Fibroblast of lung (primary cell): ENCODE results near the gene TAOK2. TPM values are rescaled to one million over a fixed set of nuclear protein-coding genes. Genes with fewer than 3 reads are reported as not detected.
"Not testable (repeated sequence)": the region's sequence is repeated elsewhere in the genome, so short reads cannot be mapped to it uniquely, and the experiment has no call there.

Source experiments
- DNase-seq, 2 donors: peaks; one replicate each; pipeline versions ENCODE4 v3.0.0 to v3.0.0-alpha.2; 2010; ENCODE audit warnings: low read depth in 2 of 2
- H2AFZ ChIP-seq: 2 replicates; pipeline ENCODE4 v1.5.1; 2012; ENCODE audit warnings: low read length, control low read depth, inconsistent platforms
- H3K27ac ChIP-seq: 2 replicates; pipeline ENCODE4 v1.5.1; 2011; ENCODE audit warnings: low read length, control low read depth; ENCODE audit not compliant: insufficient read depth
- H3K27me3 ChIP-seq: 2 replicates; pipeline ENCODE4 v1.5.1; 2011; ENCODE audit warnings: mild to moderate bottlenecking, low read length; ENCODE audit not compliant: control insufficient read depth, insufficient read depth
- H3K36me3 ChIP-seq: 2 replicates; pipeline ENCODE4 v1.5.1; 2011; ENCODE audit warnings: low read length; ENCODE audit not compliant: control insufficient read depth, insufficient read depth
- H3K4me1 ChIP-seq: 2 replicates; pipeline ENCODE4 v1.5.1; 2011; ENCODE audit warnings: low read length; ENCODE audit not compliant: control insufficient read depth, insufficient read depth; ENCODE audit errors: extremely low read depth
- H3K4me2 ChIP-seq: 2 replicates; pipeline ENCODE4 v1.5.1; 2011; ENCODE audit warnings: low read length, control low read depth; ENCODE audit not compliant: insufficient read depth; ENCODE audit errors: extremely low read depth
- H3K4me3 ChIP-seq, 4 experiments: fragments of 200-600 bp in 1 of 4; sonication (generic) in 1 of 4; replicated peaks in 1 of 4; 2 replicates each; pipeline ENCODE4 v1.5.1; 2011 to 2016; ENCODE audit warnings: low read length in 4 of 4, low read depth in 3 of 4, mild to moderate bottlenecking in 3 of 4, control low read depth in 2 of 4, inconsistent platforms in 1 of 4, mixed read lengths in 1 of 4; ENCODE audit not compliant: insufficient read depth in 1 of 4; ENCODE audit errors: control extremely low read depth in 1 of 4
- H3K79me2 ChIP-seq: 2 replicates; pipeline ENCODE4 v1.5.1; 2012; ENCODE audit warnings: mild to moderate bottlenecking, low read length, inconsistent platforms; ENCODE audit not compliant: control insufficient read depth, insufficient read depth
- H3K9ac ChIP-seq: 2 replicates; pipeline ENCODE4 v1.5.1; 2011; ENCODE audit warnings: mild to moderate bottlenecking, low read length, control low read depth; ENCODE audit not compliant: insufficient read depth
- H3K9me3 ChIP-seq: 2 replicates; pipeline ENCODE4 v1.5.1; 2012; ENCODE audit warnings: low read depth, low read length; ENCODE audit not compliant: control insufficient read depth, insufficient read depth
- H4K20me1 ChIP-seq: 2 replicates; pipeline ENCODE4 v1.5.1; 2011; ENCODE audit warnings: low read length; ENCODE audit not compliant: control insufficient read depth, insufficient read depth; ENCODE audit errors: extremely low read depth
- EZH2 ChIP-seq: IDR thresholded peaks from 2 replicates; pipeline ENCODE4 v1.5.1; 2012; ENCODE audit warnings: low read length, control low read depth, mild to moderate bottlenecking; ENCODE audit errors: missing control alignments
- polyA plus RNA-seq, 2 donors: library from polyadenylated mRNA; depleted of rRNA in 1 of 2; stranded (reverse) in 1 of 2; unstranded in 1 of 2; fragments of >200 nt; gene quantifications; 2 replicates each; pipeline ENCODE4 v1.2.1, GENCODE V29; 2011 to 2012; ENCODE audit warnings: missing spikeins in 1 of 2
- total RNA-seq: library from RNA; depleted of rRNA; stranded (reverse); fragments of >200 nt; gene quantifications from 2 replicates; pipeline ENCODE4 v1.2.1, GENCODE V29; 2014
- TF ChIP-seq, protein P1 (sequence below), 2 donors: IDR thresholded peaks in 1 of 2; conservative IDR thresholded peaks in 1 of 2; 1 replicate in 1 of 2; 2 replicates in 1 of 2; pipeline ENCODE4 v1.5.1; 2011 to 2012; ENCODE audit warnings: low read length in 2 of 2, control low read depth in 1 of 2, inconsistent platforms in 1 of 2, low read depth in 1 of 2, mild to moderate bottlenecking in 1 of 2

TAOK2 gene
- total and polyA plus RNA-seq, 2 donors (not counting 1 experiment from before 2014, with no cell fraction given): 12.3 to 41.3 TPM

DNA sequence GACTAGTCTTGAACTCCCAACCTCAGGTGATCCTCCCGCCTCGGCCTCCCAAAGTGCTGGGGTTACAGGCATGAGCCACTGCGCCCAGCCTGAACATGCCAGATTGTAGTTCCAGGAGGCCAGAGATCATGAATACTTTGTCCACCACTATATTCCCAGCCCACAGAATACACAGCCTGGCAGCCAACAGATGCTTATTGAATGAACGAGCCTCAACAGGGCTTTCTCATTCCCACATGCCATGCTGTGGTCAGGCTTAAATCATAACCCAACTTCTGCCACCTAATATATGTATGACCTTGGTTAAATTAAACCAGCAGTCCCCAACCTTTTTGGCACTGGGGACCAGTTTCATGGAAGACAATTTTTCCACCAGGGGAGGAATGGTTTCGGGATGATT, 14.9 kb upstream of the TAOK2 start:
- Histone ChIP-seq H3K4me1 (no peaks in the 10 kb centered on the region), H3K27ac (no peak overlapping the region), H3K9ac (no peak overlapping the region), H3K36me3 (no peaks in the 10 kb centered on the region), H3K27me3 (no peaks in the 10 kb centered on the region), H3K9me3 (no peaks in the 10 kb centered on the region), H4K20me1 (no peaks in the 10 kb centered on the region), H3K4me2 (no peak overlapping the region), H3K4me3 (no peak overlapping the region), H2AFZ (no peak overlapping the region), H3K79me2 (no peaks in the 10 kb centered on the region)
- no peak for DNase-seq
- TF ChIP-seq EZH2: no peak
- TF ChIP-seq, protein P1, sequence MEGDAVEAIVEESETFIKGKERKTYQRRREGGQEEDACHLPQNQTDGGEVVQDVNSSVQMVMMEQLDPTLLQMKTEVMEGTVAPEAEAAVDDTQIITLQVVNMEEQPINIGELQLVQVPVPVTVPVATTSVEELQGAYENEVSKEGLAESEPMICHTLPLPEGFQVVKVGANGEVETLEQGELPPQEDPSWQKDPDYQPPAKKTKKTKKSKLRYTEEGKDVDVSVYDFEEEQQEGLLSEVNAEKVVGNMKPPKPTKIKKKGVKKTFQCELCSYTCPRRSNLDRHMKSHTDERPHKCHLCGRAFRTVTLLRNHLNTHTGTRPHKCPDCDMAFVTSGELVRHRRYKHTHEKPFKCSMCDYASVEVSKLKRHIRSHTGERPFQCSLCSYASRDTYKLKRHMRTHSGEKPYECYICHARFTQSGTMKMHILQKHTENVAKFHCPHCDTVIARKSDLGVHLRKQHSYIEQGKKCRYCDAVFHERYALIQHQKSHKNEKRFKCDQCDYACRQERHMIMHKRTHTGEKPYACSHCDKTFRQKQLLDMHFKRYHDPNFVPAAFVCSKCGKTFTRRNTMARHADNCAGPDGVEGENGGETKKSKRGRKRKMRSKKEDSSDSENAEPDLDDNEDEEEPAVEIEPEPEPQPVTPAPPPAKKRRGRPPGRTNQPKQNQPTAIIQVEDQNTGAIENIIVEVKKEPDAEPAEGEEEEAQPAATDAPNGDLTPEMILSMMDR (conservative IDR thresholded peaks at IDR 0.05 in 1 of 2, IDR thresholded peaks at IDR 0.05 in 1 of 2; ENCODE audit: low read depth in 1 of 2, low read length in 2 of 2): no peak

DNA sequence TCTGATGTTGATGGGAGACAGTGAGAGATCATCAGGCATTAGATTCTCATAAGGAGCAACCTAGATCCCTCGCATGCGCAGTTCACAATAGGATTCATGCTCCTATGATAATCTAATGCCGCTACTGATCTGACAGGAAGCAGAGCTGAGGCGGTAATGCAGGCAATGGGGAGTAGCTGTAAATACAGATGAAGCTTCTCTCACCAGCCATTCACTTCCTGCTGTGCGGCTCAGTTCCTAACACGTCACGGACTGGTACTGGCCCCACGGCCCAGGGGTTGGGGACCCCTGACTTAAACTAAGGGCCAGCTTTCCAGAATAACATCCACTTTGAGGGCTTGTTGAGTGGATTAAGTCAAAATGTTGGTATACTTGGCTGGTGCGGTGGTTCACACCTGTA, 14.4 kb upstream of the TAOK2 start:
- Histone ChIP-seq H3K79me2 (no peaks in the 10 kb centered on the region), H3K36me3 (no peaks in the 10 kb centered on the region), H4K20me1 (no peaks in the 10 kb centered on the region), H3K4me3 (no peak overlapping the region), H3K4me2 (no peak overlapping the region), H2AFZ (no peak overlapping the region), H3K9ac (no peak overlapping the region), H3K27ac (no peak overlapping the region), H3K27me3 (no peaks in the 10 kb centered on the region), H3K9me3 (no peaks in the 10 kb centered on the region), H3K4me1 (no peaks in the 10 kb centered on the region)
- TF ChIP-seq, protein P1 (conservative IDR thresholded peaks at IDR 0.05 in 1 of 2, IDR thresholded peaks at IDR 0.05 in 1 of 2; ENCODE audit: low read depth in 1 of 2, low read length in 2 of 2): no peak
- no peak for TF ChIP-seq EZH2
- DNase-seq: no peak

DNA sequence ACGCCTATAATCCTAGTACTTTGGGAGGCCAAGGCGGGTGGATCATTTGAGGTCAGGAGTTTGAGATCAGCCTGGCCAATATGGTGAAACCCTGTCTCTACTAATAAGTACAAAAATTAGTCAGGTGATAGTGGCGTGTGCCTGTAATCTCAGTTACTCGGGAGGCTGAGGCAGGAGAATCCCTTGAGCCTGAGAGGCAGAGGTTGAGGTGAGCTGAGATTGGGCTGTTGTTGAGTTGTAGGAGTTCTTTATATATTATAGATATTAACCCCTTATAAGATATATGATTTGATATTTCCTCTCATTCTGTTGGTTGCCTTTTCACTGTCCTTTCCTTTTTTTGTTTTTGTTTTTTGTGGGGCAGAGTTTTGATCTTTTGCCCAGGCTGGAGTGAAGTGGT, 13.8 kb upstream of the TAOK2 start:
- H3K36me3 ChIP-seq, H3K9ac ChIP-seq, H3K27me3 ChIP-seq, H2AFZ ChIP-seq, DNase-seq, H3K4me1 ChIP-seq, H3K27ac ChIP-seq, H3K9me3 ChIP-seq, H3K4me2 ChIP-seq, H3K4me3 ChIP-seq, H3K79me2 ChIP-seq, H4K20me1 ChIP-seq: not testable (repeated sequence)

DNA sequence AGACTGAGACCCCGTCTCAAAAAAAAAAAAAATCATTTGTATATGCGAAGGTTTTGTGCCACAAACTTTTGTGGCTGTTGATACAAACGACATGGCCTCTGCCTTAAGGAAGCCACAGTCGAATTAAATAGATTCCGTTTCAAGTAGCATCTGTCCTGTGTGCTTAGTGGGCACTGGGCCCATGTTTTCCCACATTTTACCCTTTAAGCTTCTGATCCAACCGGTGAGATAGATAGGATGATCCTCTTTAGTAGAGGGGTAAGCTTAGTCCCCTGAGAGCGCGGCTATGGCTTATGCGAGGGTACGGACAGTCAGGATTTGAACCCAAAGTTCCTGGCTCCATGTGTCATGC, 12.6 kb upstream of the TAOK2 start:
- H3K27me3 ChIP-seq: no peaks in the 10 kb centered on the region
- peak overlapping the region; percentile 74 for H2AFZ ChIP-seq
- H3K27ac ChIP-seq: peak overlapping the region; percentile 72
- no peaks in the 10 kb centered on the region for H3K4me1 ChIP-seq
- peak overlapping the region; percentile 90 for H3K4me2 ChIP-seq
- H3K4me3 ChIP-seq: peak overlapping the region; percentile 72 to 83 (median 78)
- peak overlapping the region; percentile 81 for H3K9ac ChIP-seq
- TF ChIP-seq, protein P1 (conservative IDR thresholded peaks at IDR 0.05 in 1 of 2, IDR thresholded peaks at IDR 0.05 in 1 of 2; ENCODE audit: low read depth in 1 of 2, low read length in 2 of 2): no peak
- no peak for TF ChIP-seq EZH2
- H3K36me3 ChIP-seq: no peaks in the 10 kb centered on the region
- no peaks in the 10 kb centered on the region for H3K9me3 ChIP-seq
- DNase-seq: no peak
- no peaks in the 10 kb centered on the region for H3K79me2 ChIP-seq
- H4K20me1 ChIP-seq: no peaks in the 10 kb centered on the region
